ENCODE data around the gene PCNT.
A peak's percentile ranks its signal among the peaks of the same experiment; 100 is the strongest.

- TF ChIP-seq CTCF (IDR thresholded peaks at IDR 0.05; ENCODE audit: insufficient read depth, low read length) (no peak), POLR2AphosphoS5 (IDR thresholded peaks at IDR 0.05; ENCODE audit: low read depth) (peak; percentile 65; the same call in 1 of the 2 replicates), GABPA (IDR thresholded peaks at IDR 0.05; ENCODE audit: low read depth) (no peak), REST (IDR thresholded peaks at IDR 0.05; ENCODE audit: insufficient replicate concordance, low read depth) (peak; percentile 64)
These were observed at the start of gene PCNT, which contains the start of gene C21orf58 for GRCh38 chr21:46323710-46324389.
